GM19455 (cell line): ENCODE data around the gene CELSR1.
"Not testable (repeated sequence)": the region's sequence is repeated elsewhere in the genome, so short reads cannot be mapped to it uniquely, and the experiment has no call there.

Experiments used
- ATAC-seq: cut with Tn5 transposase; IDR thresholded peaks from one replicate; pipeline ENCODE4 v1.9.1; 2021; ENCODE audit not compliant: unreplicated experiment

The CELSR1 gene

DNA sequence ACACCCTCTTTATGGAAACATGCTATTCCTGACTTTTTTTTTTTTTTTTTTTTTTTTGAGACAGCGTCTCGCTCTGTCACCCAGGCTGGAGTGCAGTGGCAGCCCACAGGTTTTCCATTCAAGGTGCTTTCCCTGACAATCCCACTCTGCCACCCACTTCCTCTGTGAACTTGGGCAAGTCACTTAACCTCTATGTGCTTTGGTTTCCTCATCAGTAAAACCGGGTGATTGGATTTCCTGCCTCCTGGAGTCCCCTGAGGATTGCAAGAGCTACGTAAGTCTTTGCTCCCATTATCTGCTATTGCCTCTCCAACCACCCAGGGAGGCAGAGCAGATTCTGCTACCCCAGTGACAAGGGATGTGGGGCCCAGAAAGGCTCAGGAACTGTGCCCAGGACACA, 54.1 kb downstream of the CELSR1 start:
- no peak for ATAC-seq

DNA sequence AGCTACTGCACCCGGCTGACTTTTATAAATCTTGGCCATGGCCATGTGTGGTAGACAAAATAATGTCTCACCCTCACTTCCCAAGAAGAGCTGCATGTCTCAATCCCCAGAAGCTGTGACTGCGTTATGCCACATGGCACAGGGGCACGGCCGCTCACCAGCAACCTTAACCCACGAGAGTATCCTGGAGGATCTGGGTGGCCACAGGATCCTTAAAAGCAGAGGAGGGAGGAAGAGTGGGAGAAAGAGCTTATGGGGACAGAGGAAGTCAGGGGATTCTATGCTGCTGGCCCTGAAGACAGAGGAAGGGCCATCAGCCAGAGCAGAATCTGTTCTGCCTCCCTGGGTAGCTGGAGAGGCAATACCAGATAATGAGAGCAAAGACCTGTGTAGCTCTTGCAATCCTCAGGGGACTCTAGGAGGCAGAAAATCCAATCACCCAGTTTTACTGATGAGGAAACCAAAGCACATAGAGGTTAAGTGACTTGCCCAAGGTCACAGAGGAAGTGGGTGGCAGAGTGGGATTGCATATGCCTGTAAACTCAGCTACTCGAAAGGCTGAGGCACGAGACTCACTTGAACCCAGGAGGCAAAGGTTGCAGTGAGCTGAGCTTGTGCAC, 55.3 kb downstream of the CELSR1 start:
- ATAC-seq: no peak

DNA sequence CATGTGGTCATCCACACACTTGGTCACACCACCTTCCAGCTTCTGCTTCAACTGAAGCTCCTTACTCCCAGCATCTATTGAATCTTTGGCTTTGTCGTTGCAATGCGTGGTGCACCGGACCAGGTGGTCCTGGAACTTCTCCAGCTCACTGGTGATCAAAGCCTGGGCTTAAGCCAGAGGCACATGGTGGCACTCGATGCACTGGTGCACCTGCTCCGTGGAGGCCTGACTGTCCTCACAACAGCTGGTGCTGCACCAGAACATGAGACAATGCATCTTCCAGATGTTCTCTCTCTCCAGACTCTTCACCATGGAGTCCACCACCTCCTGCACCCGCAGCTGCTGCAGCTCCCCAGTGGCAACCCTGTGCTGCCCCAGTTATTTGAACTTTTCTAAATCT, 56.0 kb downstream of the CELSR1 start:
- no peak for ATAC-seq

DNA sequence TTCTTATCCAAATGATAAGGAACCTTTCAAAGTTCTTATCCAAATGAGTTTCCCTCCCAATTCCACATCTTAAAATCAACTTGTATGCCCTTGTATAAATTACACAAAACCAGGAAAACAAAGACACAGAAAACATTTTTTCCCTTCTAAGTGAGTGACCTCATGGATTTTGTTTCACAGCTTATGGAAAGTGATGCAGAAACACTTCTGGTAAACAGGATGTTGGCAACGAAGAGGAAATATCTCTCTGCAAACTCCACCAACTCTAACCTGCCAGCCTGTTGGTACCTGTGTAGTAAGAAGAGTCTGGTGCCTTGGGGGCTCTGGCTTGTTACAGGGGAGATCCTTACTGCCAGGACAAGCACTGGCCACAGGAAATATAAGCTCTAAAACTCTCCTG, 57.0 kb downstream of the CELSR1 start:
- no peak for ATAC-seq

DNA sequence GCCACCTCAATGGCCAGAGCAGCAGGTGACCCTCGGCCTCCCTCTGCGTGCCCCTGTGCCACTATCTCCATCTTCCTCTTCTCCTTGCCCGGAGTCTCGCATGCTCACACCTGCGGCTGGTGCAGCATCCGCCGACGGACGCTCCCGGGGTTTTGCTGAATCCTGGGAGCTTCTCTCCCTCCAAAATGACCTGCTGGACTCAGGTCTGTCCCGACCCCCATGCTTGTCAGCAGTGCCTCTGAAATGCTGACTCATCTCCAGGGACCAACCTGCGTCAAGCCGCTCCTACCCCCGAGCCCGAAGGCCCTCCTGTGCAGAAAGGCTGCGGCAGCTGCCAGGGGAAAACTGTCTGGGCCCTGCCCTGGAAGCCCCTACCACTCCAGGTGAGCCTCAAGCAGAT, 58.4 kb downstream of the CELSR1 start:
- no peak for ATAC-seq

DNA sequence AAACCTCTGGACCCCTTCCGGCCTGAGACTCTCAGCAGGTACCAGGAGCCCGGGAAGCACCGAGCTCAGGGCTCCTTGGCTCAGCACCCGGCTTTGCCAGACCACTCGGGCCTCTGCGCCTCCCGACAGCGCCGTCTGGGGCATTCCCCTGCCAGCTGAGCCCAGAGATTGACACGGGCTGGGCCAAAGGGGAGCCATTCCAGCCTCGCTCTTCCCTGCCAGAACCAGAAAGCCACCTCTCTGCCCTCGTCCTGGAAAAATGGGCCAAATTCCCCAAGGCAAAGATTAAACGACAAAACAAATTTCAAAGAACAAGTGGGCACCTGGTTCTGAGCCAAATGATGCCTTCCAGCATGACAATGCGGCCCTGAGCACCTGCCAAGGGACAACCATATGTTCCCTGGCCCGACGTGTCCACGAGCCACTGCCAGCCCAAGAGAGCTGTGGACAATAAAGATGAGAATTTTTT, 59.3 kb downstream of the CELSR1 start:
- no peak for ATAC-seq

DNA sequence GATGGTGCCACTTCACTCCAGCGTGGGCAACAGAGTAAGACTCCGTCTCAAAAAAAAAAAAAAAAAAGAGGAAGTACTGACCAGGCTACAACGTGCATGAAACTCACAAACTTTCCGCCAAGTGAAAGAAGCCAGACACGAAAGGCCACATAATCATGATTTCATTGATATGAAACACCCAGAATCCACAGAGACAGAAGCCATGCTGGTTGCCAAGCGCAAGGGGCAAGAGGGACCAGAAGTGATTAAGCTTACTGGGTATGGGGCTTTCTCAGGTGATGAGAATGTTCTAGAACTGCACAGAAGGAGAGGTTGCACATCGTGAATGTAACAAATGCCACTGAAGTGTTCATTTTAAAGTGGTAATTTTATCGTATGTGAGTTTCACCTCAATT, 60.9 kb downstream of the CELSR1 start:
- no peak for ATAC-seq

DNA sequence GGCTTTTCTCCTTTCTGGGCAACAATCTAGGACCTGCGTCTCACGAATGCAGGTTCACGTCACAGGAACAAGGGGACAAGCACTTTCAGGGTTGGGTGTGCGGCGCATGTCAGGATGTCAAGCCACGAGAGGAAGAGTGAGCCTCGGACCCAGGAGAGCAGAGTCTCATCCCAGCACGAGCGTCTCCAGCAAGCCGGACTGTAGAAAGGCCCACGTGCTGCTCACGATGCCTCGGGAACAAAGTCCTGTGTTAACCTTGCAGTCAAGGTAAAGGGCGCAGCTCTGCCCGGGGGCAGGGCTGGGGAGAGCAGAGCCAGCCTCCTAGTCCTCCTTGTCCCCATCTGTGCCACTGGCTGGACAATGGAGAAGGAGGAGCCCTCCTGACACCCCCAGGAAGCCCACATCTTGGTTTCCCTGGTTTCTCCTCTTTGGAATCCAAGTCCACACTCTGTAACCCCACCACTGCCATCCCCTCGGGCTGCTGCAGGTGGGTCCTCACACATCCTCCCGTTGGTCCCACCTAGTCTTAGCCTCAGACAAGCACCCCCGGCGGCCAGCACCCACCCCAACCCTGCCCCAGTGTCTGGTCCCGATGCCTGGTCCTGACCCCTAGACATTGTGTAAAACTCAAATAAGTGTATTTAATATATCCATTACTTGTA, 63.4 kb downstream of the CELSR1 start:
- no peak for ATAC-seq

DNA sequence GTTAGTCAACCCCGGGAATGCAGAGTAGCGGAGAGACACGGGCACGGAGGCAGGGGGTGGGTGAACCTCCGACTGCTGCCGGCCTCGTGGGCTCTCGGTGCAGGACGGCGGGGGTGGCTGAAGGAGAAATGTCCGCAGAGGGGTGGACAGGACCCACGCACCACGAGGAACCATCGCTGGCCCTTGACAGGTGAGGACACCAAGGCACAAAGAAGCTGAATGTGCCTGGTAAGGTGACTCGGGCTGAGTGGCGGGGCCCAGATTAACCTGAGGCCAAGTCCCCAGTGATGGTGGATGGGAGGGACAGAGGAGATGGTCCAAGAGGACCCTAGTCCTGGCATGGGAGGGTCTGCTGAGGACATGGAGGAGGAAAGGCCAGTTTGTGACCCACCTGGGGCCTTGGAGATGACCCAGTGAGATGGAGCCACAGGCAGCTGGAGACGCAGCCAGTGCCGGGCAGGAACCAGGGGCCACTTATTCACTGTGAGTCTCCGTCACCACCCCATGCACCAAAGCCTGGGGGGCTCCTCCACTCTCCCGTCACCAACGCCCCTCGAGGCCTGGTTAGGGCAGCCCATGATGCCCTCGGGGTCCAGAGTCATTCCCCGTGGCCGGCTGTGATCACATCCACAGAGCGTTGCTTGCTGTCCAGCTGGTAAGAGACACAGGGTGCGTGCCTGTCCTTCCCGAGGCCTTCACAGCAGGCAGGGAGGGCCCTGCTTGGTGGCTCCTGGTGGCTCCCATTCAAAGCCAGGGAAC, 64.2 kb downstream of the CELSR1 start:
- no peak for ATAC-seq

DNA sequence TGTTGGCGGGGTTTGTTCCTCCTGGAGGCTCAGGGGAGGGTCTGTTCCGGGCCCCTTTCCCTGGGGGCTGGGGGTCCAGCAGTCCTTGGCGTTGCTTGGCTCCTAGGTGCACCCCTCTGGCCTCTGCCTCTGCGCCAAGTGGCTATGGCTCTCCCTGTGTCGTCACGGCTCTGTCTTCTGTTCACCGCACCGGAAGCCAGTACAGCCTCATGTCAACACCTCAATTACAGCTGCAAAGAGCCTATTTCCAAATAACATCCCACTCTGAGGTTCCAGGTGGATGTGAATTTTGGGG, 64.8 kb downstream of the CELSR1 start:
- ATAC-seq: no peak

DNA sequence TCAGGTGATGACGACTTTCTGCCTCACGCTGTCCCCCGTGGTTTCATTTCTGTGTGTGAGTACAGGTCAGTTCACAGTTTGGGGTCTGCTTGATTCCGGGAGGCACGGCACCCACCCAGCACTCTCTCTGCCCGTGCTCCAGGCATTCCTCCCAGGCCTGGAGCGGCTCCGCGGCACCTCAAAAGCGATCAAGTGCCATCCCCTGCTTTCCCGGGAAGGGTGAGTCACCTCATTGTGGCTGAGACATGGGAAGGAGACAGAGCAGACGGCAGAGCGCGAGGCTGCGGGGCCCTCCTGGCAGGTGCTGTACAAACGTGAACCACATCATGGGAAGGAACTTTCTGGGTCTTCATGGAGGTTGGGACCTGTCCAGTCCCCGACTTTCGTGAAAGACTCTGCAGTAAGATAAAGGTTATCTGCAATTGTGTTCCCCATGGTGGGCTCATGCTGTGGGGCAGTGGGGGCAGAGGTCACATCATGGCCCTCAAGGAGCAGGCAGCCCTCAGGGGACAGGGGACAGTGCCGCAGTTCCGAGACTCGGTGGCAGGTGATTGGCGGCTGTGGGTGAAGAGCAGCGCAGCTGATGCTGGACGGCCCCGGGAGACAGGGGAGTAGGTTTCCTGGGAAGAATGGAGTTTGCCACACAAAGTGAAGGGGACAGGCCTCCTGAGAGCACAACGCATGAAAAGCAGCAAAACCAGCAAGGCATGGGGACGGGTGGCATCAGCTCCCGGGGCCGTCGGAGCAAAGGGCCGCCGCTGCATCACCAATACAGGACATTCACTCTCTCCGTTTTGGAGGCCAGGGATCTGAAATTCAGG, 65.3 kb downstream of the CELSR1 start:
- no peak for ATAC-seq

DNA sequence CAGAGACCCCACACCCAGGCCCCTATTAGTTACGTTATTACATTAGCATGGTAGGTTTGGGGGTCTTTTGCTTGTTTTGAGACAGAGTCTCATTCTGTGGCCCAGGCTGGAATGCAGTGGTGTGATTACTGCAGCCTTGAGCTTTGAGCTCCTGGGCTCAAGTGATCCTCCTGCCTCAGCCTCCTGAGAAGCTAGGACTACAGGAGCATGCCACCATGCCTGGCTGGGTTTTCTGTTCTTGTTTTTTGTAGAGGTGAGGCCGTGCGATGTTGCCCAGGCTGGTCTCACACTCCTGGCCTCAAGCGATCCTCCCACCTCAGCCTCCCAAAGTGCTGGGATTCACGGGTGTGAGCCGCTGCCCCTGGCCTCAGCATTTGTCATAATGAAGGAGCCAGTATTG, 66.1 kb downstream of the CELSR1 start:
- not testable (repeated sequence) for ATAC-seq

DNA sequence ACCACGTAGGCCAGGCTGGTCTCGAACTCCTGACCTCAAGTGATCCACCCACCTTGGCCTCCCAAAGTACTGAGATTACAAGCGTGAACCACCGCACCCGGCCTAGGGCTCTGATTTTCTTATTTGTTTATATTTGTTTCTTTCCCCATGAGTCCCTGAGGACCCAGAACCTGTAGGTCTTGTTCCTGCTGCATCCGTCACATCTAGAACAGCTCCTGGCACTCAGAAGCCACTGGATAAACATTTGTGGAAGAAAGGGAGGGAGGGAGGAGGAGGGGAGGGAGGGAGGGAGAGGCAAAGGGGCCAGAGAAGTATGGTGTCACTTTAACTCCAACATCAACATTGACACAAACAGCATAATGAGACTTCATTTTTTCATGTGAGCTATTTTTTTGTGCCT, 67.7 kb downstream of the CELSR1 start:
- ATAC-seq: no peak

DNA sequence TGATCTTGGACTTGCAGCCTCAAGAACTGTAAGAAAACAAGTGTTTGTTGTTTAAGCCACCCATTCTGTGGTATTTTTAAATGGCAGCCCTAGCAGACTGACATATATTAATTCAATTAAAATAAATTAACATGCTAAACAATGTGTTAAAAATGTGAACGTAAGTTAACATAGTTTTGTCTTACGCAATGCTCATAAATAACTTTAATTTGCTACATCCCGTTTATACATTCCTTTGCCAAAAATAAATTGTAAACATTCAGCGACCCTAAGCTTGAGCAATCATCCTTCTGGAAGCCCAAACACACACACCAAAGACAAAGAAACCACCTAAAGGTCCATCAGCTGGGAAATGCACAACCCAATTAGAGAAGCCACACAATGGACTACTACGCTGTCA, 70.4 kb downstream of the CELSR1 start:
- no peak for ATAC-seq

DNA sequence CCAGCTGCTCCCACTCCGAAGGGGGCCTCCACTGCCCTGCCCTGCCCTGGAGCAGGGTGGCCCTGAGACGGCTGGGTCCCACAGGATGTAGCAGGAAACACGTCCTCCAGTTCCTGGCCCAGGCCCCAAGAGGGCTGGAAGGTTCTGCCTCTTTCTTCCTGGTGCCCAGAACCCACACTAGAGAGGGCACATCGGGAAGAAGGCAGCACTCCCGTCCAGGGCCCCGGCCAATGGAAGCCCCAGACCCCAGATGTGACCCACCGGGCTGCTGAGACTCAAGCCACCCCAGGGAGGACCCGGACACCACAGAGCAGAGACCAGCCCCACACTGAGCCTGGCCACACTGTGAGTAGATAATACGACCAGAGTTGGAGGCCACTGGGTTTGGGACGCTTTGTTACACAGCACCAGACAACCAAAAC, 71.2 kb downstream of the CELSR1 start:
- no peak for ATAC-seq

DNA sequence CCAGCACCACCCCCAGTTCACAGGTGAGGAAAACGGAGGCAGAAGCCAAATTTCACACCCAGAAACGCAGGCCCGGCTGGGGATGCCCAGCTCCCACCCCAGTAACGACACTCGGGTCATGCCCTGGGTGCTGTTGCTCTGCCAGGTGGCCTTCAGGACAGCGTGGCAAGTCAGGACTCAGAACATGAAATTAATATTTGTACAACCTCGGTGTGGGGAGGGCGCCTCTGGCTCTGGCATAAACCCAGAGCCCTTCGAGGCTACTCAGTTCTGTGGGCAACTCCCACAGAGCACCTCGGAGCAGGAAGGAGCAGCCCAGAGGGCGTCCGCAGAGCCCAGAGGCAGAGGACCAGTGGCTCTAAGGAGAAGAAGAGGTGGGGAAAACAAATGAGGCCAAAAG, 71.6 kb downstream of the CELSR1 start:
- no peak for ATAC-seq

DNA sequence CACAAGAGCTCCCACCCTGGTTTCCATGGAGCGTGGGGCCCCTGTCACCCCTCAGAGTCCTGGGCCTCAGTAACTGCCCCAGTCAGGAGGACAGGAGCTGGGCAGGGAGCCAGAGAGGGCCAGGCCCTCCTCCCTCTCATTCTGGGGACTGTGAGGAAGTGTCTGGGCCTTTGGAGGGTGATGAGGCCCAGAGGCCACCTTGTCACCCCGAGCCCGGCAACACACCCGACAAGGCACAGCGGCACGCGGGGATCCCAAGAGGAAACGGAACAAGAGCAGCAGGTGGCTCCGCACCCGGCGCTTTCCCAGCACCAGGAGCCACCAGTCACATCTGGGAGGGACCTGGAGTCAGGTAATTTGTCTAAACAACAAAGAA, 72.1 kb downstream of the CELSR1 start:
- no peak for ATAC-seq

DNA sequence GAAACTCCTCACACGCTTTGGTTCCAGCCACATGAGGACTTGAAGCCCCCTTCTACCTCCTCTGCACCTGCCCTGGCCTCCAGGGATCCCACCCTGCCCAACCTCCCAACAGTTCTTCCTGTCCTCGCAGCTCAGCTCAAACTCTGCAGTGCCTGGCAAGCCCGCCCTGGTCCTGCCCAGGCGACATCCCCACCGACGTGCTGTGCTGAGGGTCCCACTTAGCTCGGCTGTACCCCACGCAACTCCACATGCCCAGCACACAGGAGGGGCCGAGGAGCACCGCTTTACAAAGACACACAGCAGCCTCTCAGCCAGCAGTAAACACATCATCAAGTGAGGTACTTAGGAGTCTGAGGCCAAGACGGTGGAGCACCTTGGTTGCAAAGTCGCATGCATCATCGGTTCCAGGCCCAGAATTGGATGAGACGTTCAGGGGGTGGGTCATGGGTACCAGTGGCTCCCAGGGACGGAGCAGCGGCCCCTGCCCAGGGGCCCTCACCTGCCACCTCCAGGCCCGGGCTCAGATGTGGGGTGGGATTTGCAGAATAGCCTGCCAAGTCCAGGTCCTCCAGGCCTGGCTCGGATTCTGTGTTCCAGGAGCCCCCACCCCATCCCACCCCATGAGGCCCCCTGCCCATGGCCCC, 72.6 kb downstream of the CELSR1 start:
- ATAC-seq: no peak

DNA sequence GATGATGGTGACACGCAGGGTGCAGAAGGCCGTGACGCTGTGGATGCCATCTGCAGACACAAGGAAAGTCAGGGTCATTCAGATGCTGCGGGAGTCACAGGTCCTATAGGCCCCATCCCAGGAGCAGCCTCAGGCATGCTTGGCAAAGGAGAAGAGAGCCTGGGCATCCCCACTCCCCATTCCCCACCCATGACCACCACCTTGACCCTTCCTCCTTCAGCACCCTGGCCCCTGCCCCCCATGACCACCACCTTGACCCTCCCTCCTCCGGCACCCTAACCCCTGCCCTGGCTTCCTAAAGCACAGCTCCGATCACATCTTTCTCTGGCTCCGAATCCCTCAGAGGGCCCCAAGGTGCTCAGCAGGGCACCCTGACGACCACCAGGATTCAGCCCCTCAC, 73.1 kb downstream of the CELSR1 start:
- no peak for ATAC-seq

DNA sequence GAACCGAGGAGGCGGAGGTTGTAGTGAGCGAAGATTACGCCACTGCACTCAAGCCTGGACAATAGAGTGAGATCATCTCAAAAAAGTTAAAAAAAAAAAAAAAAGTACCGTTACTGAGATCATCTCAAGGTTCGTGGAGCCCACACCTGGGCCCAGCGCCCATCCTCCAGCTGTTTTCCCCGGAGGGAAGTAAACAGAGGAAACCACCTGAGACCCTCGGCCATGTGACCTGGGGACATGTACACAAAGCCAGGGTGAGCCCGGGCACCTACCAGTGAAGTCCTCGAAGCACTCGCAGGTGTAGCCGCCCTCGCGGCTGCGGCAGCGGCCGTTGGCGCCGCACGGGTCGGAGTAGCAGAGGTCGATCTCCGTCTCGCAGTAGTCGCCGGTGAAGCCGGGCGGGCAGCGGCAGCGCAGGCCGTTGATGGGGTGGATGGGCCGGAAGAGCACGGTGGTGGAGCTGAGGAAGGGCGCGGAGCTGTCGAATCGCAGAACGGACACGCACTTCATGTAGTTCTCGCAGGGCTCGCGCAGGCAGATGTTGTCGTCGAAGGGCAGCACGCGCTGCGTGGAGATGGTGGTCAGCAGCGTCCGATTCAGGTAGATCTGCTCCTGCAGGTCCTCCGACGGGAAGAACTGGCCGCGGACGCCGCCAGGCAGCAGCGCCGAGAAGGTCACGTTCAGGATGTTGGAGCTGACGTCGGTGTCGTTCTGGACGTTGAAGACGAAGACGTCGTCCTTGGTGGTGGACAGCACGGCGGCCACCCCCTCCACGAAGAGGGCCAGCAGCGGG, 73.8 kb downstream of the CELSR1 start:
- ATAC-seq: no peak
